Cerebellar nuclear complex (tissue), 1 donor: ENCODE measurements around the gene SYNGR1.

Experiments used
- DNase-seq, 2 experiments: peaks; one replicate each; lab custom pipeline; 2025; lab: John Stamatoyannopoulos, UW

Gene SYNGR1

DNA sequence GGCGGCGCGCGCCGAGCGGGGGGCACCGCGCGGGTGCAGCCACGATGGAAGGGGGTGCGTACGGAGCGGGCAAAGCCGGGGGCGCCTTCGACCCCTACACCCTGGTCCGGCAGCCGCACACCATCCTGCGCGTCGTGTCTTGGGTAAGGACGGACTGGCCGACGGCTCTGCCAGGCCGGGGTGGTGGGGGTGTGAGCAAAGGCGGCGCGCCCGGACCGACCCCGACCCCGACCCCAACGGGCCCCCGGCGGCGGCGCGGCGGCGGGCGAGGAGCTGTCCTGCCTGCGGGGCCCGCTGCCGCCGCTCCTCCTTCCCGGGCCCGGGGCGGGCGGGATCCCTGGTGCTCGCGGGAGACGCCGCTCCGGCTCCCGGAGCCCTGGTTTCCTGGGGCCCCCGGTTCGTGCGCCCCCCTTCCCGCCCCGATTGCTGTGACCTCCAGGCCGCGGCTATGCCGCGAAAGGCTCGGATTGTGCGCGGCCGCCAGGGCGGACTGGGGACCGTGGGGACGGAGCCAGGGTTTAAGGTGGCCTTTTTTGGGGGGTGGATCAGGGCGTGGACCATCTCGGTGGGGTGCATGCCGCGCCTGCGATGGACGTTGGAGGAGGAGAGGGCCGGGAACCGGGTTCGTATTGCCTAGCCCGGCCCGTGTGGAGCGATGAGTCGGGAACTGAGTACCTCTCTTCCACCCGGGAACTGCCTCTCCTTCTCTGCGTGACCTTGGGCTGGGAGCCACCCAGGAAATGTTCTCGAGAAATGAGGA is at the start of gene SYNGR1:
Gene SYNGR1, plus strand, starts transcription at position 25 of the 760 bp plus-strand sequence. Its CDS starts 20 bp downstream, at position 45.
- no peak for DNase-seq

DNA sequence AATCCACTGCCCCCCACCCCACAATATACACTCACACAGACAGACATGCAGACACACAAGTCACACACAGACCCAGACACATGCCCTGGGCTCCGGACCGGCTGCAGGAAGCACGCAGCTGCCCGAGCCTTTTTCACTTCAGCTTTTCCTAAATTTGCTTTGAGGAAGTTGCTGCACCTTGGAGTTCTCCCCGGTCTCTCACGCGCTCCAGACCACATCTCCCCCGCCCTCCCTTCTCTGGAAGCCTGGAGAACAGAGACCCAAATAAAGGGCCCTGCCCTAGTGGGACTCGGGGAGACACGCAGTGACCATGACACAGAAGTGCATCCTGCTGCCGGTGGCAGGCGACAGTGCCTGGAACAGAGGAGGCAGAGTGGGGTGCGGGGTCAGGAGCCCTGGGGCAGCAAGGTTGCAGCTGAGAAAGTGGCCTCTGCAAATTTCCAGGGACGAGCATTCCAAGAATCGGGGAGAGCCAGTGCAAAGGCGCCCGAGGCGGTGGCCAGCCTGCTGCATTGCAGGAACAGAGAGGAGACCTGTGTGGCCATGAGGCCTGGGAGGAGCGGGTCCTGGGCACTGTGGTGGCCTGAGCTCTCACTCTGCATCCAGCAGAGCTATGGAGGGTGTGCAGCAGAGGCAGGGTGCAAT is 49.5 kb upstream of the SYNGR1 start:
- DNase-seq, result no peak

- no peak for DNase-seq
These were observed 48.7 kb upstream of the SYNGR1 start for GRCh38 chr22:39301108-39301507.

DNA sequence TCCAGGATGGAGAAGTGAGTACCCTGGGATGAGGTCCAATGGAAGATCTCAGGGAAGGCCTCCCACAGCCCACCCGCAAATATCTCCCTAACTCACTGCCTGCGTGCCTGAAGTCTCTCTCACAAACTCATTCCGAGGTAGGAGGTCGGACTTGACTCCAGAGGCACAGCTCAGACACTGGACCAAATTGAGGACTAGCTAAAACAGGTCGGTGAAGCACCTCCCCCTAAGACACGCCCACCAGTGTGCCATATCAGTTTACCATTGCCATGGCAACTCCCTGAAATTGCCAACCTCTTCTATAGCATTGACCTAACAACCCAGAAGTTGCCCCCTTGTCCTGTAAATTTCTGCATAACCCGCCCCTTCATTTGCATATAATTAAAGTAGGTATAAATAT is 47.9 kb upstream of the SYNGR1 start:
- DNase-seq, result no peak

- DNase-seq, result no peak
These were observed 47.3 kb upstream of the SYNGR1 start for GRCh38 chr22:39302431-39302960.

GRCh38 chr22:39303358-39303757 is 46.4 kb upstream of the SYNGR1 start:
- DNase-seq, result no peak

DNA sequence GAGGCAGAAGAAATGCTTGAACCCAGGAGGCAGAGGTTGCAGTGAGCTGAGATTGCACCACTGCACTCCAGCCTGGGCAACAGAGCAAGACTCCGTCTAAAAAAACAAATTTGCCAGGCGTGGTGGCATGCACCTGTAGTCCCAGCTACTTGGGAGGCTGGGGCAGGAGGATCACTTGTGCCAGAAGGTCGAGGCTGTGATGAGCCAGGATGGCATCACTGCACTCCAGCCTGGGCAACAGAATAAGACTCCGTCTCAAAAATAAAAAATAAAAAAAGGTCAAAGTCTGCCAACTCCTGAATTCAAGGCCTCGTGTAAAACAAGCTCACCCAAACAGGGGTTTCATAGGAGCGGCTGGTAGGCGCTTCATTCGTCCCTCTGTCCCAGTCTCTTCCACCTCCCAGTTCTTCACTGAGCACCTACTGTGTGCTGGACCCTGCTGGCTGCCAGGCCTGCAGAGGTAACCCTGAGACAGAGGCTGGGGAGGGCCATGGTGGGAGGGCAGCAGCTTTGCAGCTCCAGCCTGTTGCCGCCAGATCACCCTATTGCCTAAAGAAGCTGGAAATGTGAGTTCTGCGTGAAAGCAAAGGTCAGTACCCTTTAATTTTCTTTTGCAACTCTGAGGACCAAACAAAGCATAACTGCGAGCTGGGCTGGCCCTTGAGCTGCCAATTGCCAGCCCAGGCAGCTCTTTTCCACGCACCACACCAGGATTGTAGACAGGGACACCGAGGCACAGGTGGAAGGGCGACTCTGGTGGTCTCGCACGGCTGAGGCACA is 45.7 kb upstream of the SYNGR1 start:
- DNase-seq, result no peak

DNA sequence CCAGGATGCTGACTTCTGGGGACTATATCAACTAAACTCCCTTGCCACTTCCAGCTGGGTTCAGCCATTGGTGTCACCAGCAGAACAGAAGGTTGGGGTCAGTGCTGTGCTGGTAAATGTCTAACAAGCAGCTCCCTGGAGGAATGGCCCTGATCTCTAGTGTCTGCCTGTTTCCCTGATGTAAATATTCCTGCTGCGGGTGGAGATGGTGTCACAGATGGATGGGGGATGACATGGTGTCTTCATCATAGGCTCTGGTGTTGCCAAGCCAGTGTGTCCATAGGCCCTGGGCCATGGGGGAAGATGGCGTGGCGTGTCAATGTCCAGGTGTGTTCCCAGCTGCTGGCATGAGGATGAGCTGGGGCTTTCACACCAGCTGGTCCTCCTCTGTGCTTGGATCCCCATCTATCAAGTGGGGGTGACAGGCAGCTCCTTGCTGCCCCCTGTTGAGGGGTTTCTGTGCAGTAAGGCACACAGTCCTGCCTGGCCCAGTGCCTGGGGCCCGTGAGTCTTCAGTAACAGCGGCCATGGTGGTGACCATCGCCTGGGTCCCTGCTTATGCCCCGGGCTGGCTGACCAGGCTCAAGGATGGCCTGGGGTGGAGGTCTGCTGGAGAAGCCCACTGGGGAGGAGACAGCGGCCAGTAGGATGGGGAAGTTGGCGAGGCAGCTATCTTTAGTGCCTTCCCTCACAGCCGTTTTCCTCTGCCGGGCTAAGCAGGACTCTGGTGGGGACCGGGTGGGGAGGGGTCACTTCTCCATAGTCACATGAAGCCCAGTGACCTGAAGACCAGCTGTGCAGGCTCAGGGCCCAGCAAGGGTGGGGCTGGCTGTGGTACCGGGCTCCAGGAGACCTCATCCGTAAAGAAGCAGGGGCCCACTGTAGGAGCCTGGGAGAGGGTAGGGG is 43.1 kb upstream of the SYNGR1 start:
- DNase-seq, result no peak

GRCh38 chr22:39308614-39309363 is 41.0 kb upstream of the SYNGR1 start:
- DNase-seq, result no peak

GRCh38 chr22:39309364-39309861 is 40.4 kb upstream of the SYNGR1 start:
- no peak for DNase-seq

DNA sequence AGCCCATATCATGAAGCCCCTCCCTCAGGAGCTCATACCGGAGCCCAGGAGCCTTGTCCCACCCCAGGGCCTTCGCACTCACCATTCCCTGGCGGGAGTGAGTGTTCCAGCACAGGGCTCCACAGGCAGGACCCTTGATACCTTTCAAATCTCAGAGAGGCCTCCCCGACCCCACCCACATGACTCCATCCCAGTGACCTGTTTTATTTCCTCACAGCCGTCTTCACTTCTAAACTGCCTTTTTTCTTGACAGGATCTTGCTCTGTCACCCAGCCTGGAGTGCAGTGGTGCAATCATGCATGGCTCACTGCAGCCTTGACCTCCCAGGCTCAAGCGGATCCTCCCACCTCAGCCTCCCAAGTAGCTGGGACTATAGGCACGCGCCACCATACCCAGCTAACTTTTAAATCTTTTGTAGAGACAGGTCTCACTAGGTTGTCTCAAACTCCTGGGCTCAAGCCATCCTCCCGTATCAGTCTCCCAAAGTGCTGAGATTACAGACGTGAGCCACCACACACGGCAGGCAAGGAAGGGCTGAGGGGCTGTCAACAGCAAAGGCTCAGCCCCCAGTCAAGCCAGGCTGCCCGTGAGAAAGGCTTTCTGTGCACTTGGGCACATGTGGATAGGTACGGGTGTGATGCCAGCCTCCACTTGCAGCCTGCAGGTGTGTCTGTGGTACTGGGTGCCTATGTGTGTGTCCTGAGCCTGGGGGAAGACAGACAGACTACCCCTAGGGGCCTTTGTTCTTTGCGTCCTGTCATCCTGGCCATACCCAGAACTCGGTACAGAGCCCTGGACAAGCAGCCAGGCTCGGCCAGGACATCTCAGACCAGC is 39.7 kb upstream of the SYNGR1 start:
- DNase-seq, result no peak

DNA sequence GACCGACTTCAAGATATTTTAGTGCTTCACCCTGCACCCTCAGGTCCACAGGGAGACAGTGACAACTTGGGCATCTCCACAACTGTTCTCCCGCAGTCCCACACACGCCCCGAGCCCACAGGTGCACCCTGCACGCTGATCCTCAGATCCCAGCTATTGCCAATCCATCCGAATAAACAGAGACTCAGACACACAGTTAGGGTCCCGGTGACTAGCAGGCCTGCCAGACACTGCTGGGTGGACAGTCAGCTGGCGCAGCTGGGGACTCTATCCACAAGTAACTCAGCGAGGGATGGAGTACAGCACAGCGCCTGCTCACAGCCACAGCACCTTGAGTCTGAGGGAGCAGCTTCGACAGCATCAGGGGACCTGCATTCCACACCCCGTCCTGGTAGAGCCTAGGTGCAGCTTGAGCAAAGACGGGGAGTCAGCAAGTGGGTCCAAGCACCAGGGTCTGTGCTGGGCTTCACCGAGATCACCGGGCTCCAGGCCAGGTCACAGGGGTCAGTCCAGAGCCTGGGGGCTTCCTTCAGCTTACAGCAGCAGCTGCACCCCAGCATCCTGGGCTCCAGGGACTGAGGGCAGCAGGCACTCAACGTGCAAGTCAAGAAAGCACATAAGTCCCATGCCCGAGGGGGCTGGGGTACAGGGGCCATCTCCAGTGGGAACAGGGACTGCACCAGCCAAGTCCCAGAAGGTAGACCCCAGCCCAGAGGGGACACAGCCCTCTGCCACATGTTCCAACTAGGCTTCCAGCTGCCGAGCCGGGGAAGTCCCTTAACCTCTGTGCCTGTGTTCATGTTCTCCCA is 38.0 kb upstream of the SYNGR1 start:
- DNase-seq, result no peak

DNA sequence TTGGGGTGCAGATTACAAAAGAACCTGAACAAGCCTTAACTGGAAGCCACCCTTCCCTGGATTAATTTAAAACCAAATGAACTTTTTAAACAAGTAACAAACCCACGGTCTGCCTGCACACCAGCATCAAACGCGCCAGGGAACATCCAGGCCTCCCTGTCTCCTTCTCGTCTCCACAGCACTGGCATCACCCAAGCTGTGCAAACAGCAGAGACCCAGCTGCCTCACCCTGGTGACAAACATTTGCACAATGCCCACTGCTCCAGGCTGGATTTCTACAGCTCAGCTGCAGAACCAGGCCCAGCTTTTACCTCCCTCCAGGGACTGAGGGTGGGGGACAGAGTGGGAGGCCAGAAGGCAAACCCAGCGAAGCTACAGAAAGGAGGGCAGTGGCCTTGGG is 37.4 kb upstream of the SYNGR1 start:
- DNase-seq, result no peak

- DNase-seq, result no peak
These were observed 36.4 kb upstream of the SYNGR1 start for GRCh38 chr22:39313258-39314001.

DNA sequence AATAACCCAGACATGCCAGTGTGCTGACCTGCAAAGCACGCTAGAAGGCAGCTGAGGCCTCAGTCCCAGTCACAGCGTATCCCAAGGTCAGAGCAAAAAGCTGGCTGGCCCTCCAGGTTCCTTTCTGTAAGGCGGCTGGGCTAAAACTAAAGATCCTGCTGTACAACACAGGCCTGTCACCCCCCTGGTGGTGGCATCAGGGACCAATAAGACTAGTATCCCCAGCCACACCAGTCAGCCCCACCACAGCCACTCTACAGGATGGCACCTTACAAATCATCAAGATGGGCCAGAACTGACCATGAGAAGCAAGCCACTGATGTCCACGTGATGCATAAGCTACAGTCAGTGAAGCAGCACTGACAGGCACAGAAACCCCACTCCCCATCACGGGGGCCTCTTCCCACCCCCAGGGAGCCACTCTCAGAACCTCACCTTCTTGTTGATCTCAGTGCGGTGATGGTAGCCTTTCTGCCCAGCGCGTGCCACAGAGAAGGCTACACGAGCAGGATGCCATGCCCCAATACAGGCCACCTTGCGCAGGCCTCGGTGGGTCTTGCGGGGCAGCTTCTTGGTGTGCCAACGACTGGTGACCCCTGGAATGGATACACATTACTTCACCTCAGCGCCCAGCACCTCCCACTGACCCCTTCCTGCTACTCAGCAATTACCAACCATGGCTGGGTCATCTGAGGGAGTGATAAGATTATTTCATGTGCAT is 35.4 kb upstream of the SYNGR1 start:
- no peak for DNase-seq

- DNase-seq, result no peak
These were observed 34.4 kb upstream of the SYNGR1 start for GRCh38 chr22:39315389-39315788.

DNA sequence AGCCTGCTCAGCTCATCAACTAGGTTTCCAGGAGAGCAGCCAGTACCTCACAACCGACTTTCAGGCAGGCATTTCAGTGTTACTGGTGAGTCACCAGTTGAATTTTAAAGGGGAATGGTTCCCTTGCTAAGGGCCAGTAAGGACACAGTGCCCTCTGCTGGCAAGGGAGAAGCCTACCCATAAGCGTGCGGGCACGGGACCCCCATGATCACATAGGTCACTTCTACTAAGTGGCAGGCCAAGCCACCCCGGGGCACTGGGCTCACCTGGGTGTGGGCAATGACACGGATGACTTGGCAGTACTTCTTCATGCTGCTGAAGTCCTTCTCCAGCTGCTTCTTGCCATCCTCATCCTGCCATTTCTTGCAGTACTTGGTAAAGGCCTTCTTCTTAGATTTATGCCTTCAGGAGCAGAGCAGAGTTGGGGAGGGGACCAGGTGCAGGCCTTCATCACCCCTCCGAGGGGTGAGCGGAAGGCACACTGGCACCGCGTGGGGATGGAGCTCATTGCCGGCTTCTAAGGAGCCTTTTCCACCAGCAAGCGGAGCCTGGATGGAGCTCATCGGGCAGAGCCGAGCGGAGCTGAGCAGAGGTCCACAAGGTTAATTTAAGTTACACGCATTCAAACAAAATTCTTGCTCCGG is 33.2 kb upstream of the SYNGR1 start:
- DNase-seq, result peak in 1 of 2 experiments; percentile 4
